Retinal pigment epithelial cell (primary cell): ENCODE data around the gene ANO10.

Source experiments
- DNase-seq: peaks from one replicate; pipeline ENCODE4 v3.0.0-alpha.2; 2010; ENCODE audit warnings: low read depth
- H3K4me3 ChIP-seq: 2 replicates; pipeline ENCODE4 v1.5.1; 2011; ENCODE audit warnings: mild to moderate bottlenecking, low read length, control low read depth, moderate library complexity
- CTCF ChIP-seq: conservative IDR thresholded peaks from 2 replicates; pipeline ENCODE4 v1.5.1; 2011; ENCODE audit warnings: low read depth, low read length, control low read depth, inconsistent platforms

The ANO10 gene

GRCh38 chr3:43379343-43379742, 242.5 kb downstream of the ANO10 start:
- TF ChIP-seq CTCF = no peak
- DNase-seq = no peak
- no peak overlapping the region for H3K4me3 ChIP-seq

- no peak for DNase-seq
- no peak overlapping the region for H3K4me3 ChIP-seq
- peak; percentile 88 for TF ChIP-seq CTCF
These were observed 243.5 kb downstream of the ANO10 start for GRCh38 chr3:43378066-43378935.

GRCh38 chr3:43373560-43373928, 248.3 kb downstream of the ANO10 start:
- no peak overlapping the region for H3K4me3 ChIP-seq
- no peak for TF ChIP-seq CTCF

GRCh38 chr3:43372809-43373559, 248.8 kb downstream of the ANO10 start:
- H3K4me3 ChIP-seq = no peak overlapping the region
- no peak for DNase-seq
- no peak for TF ChIP-seq CTCF

More at GRCh38 chr3:43373560-43373928, 248.3 kb downstream of the ANO10 start:
- DNase-seq = no peak

GRCh38 chr3:43372007-43372740, 249.6 kb downstream of the ANO10 start:
- no peak overlapping the region for H3K4me3 ChIP-seq
- TF ChIP-seq CTCF = no peak
- no peak for DNase-seq

- H3K4me3 ChIP-seq = no peak overlapping the region
- DNase-seq = no peak
- no peak for TF ChIP-seq CTCF
These were observed 250.3 kb downstream of the ANO10 start for GRCh38 chr3:43371494-43371893.
